Stimulated activated CD4-positive, alpha-beta T cell treated with anti-CD3 and anti-CD28 coated beads, Interleukin-2, amount 100 ng/mL, for 24 hours (primary cell): ENCODE results near the gene C11orf54.

ENCODE experiments used
- DNase-seq, 2 donors: peaks; one replicate each; pipeline ENCODE4 v3.0.0-alpha.2; 2020

Gene C11orf54

DNA sequence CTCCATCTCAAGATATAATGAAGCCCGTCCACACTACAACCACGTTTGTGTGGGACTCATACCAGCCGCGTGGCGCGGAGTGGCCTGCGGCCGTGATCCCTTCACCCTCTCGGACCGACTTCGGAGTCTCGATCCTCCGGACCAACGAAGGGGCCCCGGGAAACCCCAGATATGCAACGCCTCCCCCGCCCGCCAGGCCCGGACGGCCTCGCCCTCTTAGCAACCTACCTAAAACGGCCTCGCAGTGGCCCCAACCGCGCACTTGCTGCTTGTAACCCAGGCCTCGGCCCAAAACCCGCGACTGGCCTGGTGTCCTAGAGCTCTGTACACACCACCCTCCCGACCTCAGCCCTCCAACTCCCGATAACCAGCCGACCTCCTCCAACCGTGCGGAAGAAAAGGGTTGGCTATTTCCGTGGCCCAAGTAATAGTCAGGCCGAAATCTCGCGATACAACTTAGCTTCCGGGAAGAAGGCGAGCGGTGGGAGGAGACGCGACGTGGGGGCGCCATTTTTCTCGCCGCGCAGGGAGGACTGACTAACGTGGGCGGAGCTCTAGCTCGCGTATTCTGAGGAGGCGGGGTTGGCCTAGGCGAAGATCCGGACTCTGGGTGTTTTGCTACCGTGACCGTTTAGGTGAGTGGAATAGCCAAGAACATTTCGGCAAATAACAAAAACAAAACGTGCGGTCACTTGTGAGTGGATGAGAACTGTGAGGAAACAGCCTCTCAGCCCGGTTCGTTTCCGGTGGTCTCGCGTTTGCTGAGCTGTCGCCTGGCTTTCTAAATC is at the start of gene C11orf54, which contains the start of gene TAF1D:
C11orf54 (plus strand) TSS at position 579 of the 788 bp plus-strand sequence. CDS start 5,722 bp downstream, outside the sequence.
TAF1D (minus strand) TSS at position 402 of the 788 bp plus-strand sequence. CDS start 2,191 bp downstream, outside the sequence.
- peak; percentile 93 to 95 for DNase-seq

DNA sequence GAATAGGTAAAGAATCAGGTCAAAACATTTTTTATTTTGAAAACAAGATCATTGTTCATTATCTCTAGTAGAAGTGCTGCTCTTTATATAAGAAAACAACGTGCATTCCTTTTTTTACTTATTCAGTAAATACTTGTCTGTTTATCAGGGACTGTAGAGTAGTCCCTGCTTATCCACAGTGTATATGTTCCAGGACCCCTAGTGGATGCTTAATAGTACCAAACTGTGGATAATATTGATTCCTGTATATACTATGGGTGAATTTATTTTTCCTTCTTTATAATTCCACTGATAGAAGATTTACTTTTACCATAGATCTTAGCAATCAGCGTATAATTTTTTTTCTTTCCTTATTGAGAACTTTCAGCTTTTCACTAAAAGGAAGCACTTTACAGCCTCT is 47.4 kb upstream of the C11orf54 start:
- DNase-seq, result no peak

DNA sequence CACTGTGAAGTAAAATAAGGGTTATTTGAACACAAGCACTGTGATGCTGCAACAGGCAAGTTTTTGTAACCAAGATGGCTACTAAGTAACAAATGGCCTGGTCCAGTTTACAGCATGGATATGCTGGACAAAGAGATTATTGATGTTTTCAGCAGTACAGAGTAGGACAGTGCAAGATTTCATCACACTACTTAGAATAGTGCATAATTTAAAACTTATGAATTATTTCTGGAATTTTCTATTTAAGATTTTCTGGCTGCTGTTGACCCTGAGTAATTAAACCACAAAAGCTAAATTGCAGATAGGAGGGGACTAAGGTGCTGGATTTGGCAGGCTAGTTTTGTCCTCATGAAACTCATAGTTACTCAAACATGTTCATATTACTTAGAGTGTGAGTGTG is 46.9 kb upstream of the C11orf54 start:
- no peak for DNase-seq

DNA sequence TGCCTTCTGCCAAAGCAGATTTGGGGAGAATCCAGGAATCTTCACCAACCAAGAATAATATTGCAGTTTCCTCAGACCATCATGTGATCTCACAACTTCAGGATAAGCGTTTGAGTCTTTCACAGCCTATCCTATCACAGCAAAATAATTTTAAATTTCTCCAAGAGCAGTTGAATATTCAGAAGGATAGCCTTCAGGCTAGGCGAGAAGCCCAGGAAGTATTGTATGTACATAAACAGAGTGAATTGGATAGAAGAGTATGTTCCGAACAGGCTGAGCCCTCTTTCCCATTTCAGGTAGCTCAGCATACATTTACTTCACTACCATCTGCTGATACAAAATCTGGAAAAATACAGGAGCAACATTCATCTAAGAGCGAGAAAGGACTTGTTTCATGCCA is 43.9 kb upstream of the C11orf54 start:
- no peak for DNase-seq

DNA sequence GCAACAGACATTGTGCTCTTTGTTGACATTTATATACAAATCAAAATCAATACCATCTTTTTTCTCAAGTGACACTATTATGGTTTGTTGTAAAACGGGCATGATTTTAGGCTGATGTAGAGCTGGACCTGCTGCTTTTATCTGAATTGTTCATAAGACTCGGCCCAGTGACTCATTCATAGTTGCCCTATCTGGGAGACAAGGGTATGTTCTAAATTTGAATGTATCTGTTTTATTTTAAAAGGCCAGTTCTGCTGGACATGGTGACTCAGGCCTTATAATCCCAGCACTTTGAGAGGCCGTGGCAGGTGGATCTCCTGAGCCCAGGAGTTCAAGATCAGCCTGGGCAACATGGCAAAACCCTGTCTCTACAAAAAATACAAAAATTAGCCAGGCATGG is 40.6 kb upstream of the C11orf54 start:
- no peak for DNase-seq

DNA sequence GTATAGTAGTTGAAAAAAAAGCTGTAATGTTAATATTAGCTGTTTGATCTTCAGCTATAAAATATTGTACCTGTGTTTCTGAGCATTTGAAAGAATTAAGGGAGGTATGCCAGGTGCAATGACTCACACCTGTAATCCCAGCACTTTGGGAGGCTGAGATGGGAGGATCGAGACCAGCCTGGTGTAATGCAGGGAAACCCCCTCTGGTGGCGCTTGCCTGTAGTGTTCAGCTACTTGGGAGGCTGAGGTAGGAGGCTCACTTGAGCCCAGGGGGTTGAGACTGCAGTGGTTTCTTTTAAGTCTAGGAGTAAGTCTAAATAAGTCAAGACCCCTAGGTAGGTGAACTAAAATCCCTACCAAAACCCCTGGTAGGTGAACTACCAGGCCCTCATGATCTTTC is 37.2 kb upstream of the C11orf54 start:
- DNase-seq, result no peak

DNA sequence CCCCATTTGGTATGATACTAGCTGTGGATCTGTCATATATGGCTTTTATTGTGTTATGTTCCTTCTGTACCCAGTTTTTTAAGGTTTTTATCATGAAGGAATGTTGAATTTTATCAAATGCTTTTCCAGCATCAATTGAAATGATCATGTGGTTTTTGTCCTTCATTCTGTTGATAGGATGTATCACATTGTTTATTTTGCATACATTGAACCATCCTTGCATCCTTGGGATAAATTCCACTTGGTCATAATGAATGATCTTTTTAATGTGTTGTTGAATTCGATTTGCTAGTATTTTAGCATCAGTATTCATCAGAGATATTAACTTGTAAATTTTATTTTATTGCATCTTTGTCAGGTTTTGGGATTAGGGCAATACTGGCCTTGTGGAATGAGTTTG is 31.2 kb upstream of the C11orf54 start:
- DNase-seq, result no peak

DNA sequence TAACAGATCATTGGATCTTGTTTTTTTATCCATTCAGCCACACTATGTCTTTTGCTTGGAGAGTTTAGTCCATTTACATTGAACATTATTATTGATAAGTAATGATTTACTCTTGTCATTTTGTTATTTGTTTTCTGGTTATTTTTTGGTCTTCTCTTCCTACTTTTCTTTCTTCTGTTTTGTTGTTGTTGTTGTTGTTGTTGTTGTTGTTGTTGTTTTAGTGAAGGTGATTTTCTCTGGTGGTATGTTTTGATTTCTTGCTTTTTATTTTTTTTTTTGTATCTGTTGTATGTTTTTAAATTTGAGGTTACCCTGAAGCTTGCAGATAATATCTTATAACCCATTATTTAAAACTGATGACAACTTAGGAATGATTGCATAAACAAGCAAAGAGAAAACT is 28.8 kb upstream of the C11orf54 start:
- DNase-seq, result no peak

DNA sequence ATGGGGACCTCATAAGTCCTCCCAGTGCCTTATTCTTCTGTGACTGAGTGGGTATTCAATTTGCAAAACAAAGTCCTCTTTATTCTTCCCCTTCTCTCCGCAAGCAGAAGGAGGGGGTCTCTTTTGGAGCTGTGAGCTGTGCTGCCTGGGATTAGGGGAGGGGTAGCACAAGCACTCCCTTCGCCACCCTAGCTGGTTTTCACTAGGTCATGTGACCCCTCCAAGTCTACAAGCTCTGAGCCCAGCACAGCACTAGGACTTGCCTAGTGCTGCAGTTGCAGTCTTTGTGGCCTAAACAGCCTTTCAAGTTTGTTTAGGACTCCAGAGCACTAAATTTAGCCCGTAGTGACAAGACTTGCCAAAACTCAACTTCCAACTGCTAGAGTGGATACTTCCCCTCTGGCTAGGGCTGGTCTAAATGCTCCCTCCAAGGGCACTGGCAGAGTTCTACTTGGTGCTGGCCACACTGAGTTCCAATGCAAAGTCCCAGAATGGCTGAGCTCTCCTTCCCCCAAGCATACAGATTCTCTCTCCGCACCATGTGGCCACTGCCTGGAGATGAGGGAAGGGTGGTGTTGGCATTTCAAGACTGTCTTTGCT is 25.6 kb upstream of the C11orf54 start:
- no peak for DNase-seq

DNA sequence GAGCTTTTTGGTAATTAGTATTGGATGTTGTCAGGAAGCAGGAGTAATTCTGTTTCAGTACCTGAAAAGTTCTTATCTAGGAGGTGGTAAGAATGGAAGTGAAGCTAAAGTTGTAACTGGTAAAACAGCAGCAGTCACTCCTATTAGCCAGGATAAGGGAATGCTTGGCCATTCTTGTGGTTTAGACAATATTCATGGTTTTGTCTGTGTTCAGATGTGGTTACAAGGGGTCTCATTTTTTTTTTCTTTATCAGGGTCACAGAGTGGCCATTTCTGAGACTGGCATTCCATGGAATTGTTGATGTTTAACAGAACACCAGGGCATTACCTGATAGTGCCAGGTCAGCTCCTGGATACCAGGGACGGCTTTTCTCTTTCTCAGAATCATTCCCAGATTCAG is 24.0 kb upstream of the C11orf54 start:
- DNase-seq, result no peak

DNA sequence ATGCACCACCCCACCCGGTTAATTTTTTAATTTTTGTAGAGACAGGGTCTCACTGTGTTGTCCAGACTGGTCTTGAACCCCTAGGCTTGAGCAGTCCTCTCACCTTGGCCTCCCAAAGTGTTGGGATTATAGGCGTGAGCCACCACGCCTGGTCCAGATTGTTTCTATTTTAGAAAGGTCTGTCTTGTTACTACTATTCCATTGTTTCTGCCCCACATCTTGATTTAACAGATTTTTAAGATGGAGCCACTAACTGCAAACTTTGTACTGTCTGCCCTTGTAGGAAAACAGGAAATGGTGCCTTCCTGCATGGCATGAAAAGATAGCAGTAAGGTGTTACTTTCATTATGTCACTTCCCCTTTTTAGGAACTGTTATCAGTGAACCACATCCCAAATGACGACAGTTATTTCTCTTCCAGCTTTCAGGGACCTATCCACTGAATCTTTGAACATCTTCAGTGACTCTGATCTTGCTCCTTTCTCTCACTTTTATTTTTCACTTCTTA is 23.4 kb upstream of the C11orf54 start:
- DNase-seq, result no peak

DNA sequence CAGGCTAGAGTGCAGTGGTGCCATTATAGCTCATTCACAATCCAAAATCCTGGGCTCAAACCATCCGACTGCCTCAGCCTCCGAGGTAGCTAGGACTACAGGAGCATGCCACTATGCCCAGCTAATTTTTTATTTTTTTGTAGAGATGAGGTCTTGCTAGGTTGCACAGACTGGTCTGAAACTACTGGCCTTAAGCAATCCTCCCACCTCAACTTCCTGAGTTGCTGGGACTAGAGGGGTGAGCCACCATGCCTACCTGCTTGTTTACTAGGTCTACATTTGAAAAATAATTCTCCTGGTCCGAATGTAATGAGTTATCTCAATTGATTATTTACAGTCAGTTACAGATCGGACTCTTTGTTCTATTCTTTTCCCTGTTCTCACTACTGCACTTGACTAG is 22.2 kb upstream of the C11orf54 start:
- DNase-seq, result no peak

DNA sequence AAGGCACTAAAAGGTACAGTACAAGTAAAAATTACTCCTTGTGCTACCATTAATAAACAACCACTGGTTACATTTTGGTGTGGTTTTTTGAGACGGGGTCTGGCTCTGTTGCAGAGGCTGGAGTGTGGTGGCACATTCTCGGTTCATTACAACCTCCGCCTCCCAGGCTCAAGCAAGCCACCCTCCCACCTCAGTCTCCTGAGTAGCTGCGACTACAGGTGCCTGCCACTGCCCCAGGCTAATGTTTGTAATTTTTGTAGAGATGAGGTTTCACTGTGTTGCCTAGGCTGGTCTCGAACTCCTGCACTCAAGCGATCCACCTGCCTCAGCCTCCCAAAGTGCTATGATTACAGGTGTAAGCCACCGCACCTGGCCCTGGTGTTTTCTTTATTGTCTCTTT is 20.9 kb upstream of the C11orf54 start:
- DNase-seq, result no peak

DNA sequence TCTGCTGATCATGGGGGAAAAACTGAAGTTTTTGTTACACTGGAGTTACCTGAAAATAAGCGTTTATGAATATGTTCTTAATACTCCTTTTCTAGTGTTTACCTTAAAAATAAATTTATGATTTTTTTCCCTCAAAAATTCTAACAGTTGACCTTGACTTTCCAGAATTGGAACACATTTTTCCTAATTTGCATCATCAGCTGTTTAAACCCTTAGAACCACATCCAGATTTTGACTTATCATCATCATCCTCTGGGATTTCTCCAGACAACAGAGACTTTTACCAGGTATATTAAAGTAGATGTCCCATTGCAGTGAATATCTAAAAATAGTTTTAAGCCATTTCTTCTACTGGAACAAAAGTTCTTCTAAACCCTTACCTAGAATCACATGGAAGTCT is 17.4 kb upstream of the C11orf54 start:
- no peak for DNase-seq

DNA sequence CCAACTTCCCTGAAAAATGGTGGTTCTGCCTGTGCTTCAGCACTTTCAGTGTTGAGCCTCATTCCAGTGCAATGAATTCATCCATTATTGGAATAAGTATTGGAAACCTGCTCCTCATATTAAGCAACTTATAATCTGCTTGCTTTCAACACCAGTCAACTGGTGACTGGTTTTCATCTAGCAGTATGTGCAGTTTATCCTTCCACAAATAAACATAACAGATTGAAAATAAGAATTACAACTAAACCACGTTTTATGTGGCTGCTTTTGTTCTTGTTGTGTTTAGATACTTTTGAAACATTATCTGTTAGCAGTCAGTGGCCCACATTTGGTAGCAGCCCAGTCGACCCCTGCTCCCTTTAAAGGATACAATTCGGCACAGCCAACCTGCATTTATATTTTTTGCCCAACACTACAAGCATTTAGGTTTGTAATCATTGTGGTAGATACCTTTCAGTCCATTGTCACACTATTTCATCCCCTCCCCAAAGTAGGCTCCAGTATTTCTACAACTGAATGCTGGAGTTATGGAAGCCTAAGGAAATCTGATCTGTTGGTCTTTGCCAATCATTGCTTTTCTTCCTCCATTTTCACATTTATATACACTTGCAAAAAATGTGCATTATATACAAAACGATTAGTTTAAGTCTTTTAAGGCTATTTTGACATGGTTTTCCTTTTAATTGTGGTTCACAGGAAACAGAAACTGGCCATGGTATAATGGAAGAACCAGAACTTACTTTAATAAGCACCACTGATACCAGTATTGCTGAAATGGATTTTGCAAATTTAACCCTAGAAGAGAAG is 13.3 kb upstream of the C11orf54 start:
- DNase-seq, result no peak

DNA sequence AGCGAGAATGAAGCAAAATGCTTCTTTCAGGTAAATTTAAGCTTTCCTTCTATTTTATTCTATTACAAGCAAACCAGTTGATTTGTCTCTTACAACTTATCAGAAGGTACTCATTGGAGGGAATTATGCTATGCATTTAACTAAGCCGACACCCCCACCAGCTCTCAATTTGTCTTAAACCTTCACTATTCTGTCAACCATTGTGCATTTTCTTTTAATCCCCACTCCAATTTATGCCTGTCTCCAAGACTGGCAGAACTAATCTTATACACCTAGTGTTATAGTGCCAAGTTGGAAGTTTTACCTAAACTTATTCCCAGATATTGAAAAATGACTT is 12.7 kb upstream of the C11orf54 start:
- no peak for DNase-seq

DNA sequence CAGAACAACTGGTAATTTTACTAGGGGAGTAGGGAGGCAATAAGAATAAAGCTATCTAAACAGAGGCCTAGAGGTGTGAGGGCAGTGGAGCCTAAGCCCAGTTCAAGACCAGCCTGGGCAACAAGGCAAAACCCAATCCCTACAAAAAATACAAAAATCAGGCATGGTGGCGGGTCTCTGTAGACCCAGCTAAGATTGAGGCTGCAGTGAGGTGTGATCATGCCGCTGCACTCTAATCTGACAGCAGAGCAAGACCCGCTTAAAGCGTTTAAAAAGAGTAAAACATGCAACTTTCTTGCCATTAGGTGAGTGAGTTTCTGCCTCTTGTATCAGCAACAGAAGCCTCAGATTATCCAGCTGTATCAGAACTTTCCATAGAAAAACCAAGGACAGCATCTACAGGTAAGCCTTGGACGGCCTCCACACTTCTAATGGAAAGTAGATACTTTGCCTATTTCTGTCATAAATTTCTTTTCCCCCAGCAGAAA is 12.3 kb upstream of the C11orf54 start:
- no peak for DNase-seq

DNA sequence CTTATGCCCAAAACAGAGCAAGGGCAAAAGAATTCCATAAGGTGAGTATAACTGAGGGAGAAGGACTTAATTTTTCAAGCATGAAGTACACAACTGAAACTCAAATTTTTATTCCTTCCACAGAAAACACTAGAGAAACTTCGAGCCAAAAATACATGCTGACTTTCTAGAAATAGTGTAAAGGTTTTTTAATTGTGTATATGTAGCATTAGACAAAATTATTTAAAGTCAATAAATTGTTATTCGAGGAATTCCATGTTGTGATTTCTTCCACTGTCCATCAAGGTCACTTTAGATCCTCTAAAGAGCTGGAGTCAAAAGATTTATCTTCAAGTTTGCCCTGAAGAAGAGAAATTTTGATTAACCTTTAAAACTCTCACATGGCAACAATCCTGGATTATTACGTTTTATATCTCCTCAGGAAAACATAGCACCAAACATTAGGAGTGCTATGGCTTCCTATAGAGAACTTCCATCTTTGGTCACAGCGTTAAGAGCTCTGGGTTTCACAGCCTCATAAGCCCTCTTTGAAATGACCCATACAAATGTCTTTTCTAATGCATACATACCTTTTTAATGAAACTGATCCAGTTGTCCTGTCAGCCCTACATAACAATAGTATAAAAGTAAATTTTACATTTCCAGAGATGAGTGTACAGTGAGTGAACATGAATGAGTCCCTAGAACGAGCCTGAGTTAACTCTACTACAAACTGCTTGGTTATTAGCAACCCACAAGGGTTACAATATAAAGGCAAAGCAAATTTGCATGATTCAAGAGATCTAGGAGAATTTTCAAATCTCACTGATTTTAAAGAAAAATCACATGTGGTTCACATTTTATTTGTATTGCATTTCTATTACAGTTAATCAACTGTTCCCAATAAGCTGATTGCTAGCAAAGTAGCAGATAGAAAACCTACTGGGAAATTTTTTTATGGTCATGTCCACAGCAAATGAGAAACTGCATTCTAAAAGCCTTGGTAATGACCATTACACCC is 11.1 kb upstream of the C11orf54 start:
- no peak for DNase-seq

DNA sequence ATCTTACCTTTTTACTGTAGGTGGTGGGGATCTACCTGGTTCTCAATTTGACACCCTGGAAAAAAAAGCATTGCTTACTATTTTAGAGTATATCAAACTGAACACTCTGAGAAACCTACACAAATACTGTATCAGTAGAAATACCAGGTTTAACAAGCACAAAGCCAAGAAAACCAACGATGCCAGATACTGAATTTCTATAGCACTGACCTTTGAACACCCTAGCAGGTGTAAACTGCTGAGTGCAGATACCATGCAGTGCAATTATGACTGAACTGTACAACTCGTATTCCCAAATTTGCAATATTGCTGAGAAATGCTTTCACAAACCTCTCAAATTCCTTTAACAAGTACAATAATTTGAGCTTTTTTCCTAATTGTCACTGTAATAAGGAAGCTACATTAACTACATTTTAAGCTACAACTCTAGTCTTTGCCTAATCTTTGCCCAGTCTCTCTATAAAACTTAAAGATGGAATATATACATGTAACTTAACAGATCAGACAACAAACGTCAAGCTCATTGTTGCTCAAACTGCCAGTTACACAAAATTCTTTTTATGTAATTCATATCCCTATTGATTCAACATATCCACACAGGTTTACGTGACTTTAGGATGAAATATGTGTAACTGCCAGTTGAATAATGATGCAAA is 9.1 kb upstream of the C11orf54 start:
- DNase-seq, result no peak

DNA sequence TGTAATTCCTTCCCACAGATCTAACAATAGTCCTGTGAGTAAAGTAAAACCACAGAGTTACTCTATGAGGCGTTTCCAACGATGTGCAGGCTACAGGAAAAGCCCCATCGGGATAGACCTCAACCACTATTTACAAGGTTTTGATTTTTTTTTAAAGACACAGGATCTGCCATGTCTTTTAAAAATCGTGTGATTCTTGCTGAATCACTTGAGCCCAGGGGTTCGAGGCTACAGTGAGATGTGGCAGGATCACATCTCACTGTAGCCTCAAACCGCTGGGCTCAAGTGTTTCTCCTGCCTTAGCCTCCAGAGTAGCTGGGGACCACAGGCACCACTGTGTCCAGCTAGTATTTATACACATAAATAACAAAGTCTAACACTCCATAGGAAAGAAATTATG is 8.0 kb upstream of the C11orf54 start:
- no peak for DNase-seq

DNA sequence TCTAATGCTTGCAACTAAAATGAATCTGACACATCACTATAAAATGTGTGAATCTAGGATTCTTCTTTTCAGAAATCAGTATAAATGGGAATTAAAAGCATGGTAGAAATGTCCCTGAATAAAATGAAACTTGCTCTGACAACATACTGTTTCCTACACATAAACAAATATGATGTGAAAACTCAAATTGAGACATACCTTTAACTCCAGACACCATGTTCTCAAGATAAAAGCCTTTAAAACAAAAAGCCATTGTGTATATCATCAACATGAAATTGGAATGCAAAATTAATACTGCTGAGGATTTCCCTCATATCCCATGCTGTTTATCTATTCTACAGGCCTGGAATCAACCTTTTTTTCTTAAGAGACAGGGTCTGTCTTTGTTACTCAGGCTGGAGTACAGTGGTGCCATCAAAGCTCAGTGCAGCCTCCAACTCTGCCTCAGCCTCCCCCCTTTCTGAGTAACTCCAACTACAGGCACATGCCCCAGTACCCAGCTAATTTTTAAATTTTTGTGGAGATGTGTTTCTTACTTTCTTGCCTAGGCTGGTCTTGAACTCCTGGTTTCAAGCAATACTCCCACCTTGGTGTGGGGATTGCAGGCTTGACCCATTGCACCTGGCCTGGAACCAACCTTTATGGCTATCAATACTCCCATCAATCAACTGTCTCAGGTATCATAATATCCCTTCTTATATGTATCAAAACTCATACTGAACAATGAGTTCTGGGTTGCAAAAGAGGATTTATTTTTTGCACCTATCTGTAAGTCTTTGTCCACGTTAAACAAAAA is 6.8 kb upstream of the C11orf54 start:
- no peak for DNase-seq
